ENCODE data around the gene FAM78A.

FAM78A gene

DNA sequence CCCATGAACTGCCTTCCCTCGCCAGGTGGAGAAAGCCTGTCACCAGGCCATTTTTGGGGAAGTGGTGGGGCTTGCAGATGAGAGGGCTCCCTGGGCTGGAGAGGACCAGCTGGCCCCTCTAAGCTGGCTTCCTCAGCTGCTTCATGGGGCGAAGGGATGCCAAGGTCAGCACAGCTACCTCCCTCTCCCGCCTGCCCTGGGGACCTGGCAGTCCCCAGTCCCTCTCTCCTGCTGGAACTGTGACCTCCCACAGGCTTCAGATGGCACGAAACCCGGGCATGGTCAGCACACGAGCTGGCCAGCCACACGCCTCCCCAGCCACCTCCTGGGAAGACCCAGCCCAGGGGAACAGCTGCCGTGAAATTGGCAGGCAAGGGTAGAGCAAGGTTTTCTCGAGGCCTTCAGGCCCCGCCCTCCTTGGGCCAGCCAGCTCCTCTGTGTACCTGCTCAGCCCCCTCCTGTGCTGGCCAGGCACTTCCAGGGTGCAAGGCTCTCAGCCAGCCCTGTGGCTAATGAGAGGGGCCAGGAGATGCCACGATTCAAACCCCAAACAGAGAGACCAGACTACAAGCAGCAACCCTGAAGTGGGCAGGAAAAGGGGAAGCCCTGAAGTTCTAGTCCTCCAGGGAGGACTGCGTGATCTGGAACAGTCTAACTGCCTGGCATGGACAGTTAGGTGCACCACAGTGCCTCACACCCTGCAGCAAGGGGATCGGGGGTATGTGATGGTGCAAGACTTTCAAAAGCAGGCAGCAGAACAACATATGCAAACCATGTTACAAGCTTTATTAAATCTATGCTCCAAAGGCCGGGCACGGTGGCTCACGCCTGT, 26.1 kb upstream of the FAM78A start:
- DNase-seq (ENCODE audit: low read depth in 2 of 2) = no peak

DNA sequence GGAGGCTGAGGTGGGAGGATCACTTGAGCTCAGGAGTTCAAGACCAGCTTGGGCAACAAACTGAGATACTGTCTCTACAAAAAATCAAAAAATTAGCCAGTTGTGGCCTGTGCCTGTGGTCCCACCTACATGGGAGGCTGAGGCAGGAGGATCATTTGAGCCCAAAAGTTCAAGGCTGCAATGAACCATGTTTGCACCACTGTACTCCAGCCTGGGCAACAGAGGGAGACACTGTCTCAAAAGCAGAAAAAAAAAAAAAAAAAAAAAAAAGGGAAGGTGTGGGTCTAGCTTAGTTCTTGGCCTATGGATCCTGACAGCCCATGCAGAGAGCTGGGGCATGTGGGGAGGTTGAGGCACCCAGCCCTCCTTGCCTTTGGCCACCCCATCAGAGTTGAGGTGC, 24.1 kb upstream of the FAM78A start:
- no peak for DNase-seq (ENCODE audit: low read depth in 2 of 2)

DNA sequence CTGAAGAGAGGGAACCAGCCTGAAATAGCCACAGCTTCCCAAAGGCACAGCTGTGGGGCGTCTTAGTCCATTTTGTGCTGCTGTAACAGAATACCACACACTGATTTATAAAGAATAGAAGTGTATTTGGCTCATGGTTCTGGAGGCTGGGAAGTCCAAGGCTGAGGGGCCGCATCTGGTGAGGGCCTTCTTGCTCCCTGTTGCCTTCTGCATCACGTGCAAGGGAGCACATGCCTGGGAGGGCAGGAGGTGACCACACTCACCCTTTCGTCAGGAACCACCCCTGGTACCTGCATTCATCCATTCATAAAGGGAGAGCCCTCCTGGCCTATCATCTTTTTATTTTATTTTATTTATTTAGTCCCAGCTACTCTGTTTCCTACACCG, 23.6 kb upstream of the FAM78A start:
- DNase-seq (ENCODE audit: low read depth in 2 of 2) = no peak

DNA sequence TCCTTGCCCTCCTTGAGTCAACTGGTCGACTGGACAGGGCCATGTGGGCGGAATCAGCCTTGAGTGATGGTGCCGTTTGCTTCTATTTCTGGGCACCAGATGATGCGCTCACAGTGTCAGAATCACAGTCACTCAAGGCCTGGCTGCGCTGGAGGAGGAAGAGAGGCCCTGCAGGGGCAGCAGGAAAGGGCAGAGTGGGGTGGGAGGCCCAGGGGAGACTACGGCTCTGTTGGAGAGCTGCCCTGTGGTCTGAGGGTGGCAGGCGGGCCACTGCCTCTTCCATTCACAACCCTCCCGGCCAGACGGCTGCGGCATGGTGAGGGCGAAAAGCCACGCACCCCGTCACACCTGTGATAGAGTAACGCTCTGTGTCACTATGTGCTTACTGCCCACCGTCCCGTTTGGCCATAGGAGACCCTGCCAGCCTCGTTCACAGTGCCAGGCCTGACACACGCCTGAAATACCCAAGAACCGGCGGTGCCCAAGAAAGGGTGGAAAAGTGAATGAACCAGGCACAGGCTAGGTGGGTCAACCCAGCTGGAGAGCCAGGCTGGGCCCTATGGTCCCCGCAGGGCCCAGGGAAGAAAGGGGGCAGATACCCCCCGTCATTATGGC, 23.1 kb upstream of the FAM78A start:
- DNase-seq (ENCODE audit: low read depth in 2 of 2) = no peak

DNA sequence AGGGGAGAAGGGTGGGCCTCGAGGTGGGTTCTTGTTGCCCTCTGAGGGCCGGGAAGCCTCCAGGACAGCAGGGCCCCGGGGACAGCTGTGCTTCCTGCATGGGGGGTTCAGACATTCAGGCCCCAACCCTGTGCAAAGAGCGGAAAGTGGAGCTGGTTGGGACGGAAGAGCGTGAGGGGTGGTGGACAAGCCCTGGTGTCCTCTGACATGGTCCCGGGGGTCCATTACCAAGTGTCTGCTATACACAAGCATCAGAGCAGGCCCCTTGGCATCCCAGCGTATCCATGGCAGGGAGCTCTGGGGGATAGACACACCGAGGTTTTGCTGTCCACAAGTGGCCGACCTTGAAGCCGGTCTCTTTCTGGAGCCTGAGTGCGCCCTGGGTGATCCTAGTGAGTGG, 22.5 kb upstream of the FAM78A start:
- no peak for DNase-seq (ENCODE audit: low read depth in 2 of 2)

DNA sequence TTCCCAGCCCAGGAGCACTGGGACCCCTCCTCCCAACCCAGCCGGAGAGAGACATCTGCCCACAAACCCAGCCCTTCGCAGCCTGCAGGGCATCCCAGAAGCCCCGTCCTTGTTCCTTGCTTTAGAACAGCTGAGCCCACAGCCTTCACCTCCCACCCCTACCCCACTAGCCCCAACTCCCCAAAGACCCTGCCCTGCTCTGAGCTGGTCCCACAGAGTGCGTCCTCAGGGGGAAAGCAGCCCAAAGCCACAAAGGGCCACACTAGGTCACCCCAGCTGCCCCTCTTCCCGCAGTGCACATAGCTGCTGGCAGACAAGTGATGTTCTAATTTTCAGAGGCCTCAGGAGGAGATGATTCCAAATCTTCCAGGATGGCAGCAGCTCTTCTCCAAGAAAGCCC, 22.0 kb upstream of the FAM78A start:
- no peak for DNase-seq (ENCODE audit: low read depth in 2 of 2)

DNA sequence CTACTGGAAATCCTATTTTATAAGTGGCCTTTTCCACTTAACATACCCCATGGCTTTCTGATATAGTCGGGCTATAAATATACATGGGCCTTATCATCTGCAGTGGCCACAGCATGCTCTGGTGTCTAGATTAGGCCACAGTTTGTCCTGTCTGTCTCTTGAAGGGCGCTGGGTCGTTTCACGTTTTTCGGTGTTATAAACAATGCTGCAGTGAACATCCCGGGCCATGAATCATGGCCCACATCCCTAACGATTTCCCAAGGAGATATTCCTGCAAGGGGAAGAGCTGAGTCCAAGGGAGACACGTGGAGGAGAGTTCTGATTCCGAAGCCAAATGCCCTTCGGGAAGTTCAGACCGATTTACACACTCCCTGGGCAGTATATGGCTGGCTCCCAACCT, 21.6 kb upstream of the FAM78A start:
- DNase-seq (ENCODE audit: low read depth in 2 of 2) = no peak

DNA sequence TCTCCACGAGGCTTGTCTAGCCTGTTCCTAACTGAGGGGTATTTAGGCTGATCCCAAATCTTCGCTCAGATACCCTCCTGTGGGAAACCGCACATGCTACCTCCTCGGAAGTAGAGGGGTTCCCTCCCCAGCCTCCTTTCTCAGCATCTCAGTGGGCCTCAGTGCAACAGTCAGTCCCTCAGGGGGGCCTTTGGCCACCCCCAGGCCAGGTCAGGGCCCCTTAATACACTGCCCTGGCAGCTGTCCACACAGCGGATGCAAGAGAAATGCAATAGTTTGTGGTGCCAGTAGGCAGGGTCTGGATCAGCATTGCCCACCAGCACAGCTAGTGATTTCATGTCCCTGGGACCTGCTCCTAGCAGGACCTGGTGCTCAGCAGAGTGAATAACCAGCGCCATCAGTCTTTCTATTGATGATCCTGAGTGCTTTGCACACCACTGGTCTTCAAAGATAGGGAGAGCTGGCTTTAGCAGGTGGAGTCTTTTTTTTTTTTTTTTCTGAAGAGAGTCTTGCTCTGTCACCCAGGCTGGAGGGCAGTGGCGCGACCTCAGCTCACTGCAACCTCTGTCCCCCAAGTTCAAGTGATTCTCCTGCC, 20.7 kb upstream of the FAM78A start:
- DNase-seq (ENCODE audit: low read depth in 2 of 2) = no peak

DNA sequence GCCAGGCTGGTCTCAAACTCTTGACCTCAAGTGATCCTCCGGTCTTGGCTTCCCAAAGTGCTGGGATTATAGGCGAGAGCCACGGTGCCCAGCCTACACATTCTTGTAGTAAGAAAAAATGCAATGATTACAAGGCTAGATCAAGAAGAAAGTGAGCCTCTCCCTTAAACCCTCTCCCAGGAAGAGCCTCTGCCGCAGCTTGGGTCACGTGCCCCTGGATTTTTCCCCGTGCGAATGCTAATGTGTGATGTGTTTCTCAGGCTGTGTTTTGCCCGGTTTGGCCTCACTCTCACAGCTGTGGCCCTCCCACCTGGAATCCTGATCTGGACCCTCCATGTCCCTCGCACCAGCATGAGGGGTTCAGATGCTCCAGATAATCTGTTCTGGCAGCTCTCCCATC, 20.1 kb upstream of the FAM78A start:
- DNase-seq (ENCODE audit: low read depth in 2 of 2) = no peak

DNA sequence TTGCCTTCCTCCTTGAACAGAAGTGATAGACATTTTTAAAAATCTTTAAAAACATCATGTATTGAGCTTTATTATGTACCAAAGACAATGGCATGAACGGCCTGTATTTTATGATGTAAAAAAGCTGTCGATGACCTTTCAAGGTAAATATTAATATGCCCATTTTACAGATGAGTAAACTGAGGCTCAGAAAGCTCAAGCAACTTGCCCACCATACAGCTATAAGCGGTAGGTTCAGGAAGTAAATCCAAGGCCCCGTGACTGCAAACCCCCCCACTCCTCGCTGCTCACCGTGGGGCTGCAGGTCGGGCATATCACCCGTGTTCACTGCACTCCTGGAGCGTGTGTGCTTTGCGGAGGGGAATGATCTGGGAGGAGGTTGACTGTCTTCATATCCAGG, 16.6 kb upstream of the FAM78A start:
- no peak for DNase-seq (ENCODE audit: low read depth in 2 of 2)

DNA sequence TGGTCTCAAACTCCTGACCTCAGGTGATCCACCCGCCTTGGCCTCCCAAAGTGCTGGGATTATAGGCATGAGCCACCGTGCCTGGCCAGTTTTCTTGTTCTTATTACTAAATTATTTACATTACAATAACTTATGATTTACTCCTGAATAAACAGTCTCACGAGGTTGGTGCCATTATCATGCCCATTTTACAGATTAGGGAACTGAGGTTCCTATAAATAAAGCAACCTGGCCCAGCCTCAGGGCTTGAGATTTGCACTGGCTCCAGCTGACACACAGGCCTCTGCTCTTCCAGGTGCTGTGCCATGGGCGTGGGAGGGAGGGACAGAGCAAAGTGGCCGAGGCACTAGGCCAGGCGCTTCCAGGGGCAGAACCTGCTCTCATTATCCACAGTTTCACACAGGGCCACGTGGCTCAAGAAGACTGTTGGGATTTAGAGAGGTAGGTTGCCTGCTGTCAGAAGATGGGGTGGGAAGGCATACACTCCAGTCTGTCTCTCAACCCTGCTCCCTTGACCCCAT, 15.5 kb upstream of the FAM78A start:
- no peak for DNase-seq (ENCODE audit: low read depth in 2 of 2)

DNA sequence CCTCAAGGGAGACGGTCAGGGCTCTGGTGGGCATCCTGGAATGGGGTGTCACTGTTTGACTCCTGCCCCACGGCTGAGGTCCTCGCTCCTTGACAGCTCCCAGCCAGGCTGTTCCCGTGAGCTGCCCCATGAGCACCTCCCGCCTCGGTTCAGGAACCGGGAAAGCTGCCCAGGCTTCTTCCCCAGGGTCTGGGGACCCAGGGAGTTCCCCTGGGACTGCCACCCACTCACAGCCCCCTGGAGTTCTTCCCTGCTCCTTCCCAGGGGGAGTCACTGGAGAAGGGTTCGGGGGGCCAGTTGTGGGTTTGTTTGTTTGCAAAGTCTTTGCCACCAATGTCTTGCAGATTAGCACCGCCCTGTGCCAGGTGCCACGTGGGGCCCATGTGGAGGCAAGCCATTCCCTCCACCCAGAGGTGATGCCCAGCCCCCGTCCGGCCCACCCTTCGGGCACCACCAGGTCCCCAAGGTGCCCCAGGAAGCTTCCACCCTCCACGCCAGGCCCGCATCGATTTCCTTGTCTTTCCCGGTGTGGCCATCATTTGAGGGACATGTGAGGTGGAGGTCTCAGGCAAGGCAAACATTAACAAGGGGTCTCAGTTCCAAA, 14.6 kb upstream of the FAM78A start:
- no peak for DNase-seq (ENCODE audit: low read depth in 2 of 2)

DNA sequence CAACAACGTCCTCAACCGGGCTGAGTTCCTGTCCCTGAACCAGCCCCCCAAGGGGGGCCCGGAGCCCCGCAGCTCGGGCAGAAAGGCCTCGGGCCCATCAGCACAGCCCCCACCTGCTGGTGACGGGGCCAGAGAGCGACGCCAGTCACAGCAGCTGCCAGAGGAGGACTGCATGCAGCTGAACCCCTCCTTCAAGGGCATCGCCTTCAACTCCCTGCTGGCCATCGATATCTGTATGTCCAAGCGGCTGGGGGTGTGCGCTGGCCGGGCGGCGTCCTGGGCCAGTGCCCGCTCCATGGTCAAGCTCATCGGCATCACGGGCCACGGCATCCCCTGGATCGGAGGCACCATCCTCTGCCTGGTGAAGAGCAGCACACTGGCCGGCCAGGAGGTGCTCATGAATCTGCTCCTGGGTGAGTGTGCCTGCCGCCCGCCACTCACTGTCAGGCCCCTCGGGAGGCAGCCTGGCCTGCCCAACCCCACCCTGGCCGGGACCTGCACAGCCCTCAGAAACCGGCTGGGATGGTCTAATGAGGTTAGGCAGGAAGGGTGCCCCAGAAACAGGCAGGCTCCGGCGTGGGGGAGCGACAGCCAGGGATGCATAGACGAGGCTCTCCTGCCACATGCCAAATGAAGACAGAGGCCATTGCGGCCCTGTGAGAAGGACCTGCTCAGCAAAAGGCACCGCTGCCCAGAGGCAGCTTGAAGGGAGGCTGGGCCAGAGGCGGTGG, 13.9 kb upstream of the FAM78A start:
- DNase-seq (ENCODE audit: low read depth in 2 of 2) = no peak

DNA sequence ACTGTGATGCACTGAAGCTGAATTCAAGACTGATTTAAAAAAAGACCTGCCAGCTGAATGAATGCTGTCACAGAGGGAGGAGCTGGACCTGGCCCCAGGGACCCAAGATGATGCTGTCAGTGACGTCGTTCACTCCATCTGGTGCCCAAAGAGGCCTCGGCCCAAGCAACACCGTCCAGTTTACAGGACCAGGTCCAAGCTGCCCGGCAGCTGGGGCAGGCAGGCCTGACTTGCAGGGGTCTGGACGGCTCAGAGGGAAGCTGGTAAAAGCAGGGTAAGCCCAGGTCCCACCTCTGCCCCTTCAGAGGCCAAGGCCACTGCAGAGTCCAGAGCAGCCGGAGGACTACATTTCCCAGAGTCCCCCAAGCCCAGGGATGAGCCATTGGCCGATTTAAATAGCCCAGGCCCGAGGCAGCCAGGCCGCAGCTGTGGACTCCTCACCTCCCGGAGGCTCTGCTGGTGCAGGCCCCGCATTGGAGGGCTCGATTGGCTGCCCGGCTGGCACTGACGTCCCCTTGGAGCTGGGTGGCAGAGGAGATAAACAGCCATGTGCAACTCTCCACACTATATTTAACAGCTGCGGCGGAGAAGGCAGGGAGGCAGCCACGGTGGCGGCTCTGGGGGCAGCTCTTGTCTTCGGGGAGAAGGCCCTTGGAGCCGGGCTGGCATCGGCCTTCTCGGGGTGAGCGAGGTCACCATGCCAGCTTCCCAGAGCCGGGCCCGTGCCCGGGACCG, 13.2 kb upstream of the FAM78A start, which contains the start of gene PLPP7:
Gene PLPP7 (plus strand): TSS at position 423 of the 735 bp plus-strand sequence. CDS start 275 bp downstream, at position 698.
- no peak for DNase-seq (ENCODE audit: low read depth in 2 of 2)

DNA sequence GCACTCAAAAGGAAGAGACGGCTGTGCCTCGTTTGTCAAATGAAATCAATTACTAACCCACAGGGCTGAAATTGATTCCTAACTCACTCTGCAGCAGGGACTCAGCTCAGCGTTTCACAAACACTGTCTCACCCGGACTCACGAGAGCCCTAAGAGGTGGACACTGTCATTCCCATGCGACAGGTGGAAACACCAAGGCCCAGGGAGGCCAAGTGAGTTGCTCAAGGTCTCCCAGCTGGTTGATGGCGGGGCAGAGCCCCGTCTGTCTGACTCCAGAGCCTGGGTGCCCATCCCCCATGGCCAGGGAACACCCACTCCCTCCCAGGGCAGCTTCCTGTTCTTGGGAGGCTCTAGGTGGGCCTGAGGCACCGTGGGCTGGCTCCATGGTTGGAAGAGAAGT, 11.9 kb upstream of the FAM78A start:
- no peak for DNase-seq (ENCODE audit: low read depth in 2 of 2)

DNA sequence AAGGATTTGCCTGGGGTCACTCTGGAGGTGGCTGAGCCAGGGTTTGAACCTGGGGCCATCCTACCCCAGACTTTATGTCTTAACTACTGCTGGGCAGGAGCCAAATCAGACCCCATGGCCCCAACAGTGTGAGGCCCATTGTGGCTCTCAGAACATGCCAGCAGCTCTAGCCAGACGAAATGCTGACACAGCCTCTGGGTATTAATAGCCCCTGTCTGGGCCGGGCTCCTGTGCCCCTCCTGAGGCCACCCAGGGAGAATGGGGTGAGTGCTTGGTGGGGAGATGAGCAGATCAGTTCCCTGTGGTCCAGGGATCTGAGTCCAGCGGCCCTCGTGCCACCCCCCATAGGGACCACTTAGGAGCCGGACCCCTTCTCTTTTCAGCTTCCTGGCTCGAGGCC, 11.0 kb upstream of the FAM78A start:
- DNase-seq (ENCODE audit: low read depth in 2 of 2) = no peak

DNA sequence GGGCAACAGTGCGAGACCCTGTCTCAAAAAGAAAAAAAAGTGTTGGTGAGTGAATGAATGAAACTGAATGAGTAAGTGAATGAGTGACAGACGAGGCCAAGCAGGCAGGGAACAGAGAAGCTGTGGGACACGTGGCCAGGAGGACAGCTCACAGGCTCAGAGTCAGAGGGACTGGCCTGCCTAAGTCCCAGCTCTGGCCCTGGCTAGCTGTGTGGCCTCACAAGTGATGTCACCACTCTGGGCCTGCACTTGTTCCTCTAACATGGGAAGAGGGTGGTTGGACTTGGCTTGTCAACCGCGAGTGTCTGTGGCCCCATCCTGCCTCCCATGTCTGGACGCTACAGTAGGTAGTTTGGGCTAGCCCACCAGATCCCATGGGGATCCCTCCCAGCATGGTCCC, 8.5 kb upstream of the FAM78A start:
- no peak for DNase-seq (ENCODE audit: low read depth in 2 of 2)

DNA sequence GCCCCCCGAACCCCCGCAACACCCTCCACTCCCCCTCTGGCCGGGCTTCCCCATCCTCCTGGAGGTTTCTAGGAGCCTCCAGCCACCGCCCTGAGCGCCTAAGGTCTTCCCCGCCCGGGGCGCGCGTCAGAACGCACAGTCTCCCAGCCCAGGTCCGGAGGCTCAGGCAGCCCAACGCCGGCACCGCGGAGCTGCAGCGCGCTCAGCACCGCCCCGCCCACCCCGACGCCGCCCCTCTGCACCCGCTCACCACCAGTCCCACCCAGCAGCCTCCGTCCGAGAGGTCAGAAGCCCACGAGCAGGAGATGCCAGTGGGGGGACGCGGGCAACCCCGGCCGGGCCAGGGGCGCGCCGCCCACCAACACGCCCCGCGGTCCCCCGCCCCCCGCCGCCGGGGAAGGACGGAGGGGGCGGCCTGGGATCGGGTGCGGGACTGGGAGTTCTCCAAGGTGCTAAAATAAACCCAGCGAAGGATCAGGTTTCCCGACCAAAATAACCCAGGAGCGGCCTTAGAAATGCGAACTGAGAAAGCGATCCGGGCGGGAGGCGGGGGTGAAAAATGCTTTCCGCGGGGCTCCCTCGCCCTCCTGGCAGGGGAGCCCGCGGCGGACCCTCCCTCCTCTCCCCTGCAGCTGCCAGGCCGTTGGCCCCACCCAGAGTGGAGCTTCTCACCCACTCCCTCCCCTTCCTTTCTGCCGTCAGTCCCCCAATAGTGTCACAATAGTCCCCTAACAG, 6.5 kb upstream of the FAM78A start:
- DNase-seq (ENCODE audit: low read depth in 2 of 2) = no peak

DNA sequence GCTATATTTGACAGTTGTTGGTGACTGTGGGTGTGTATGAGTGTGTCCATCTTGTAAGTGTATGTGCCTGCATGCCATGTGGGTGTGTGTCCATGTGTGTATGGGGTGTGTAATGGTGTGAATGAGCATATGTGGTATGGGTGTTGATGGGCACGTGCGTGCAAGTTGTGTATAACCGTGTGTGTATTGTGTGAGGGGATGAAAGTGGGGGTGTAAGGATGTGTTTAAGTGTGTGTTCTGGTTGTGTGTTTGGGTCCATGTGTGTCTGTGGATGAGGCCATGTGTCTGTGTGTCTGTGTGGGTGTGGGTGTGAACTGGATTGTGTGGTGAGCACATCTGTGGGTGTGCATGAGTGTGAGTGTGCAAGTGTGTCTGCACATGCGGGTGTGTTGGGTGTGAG, 5.9 kb upstream of the FAM78A start:
- no peak for DNase-seq (ENCODE audit: low read depth in 2 of 2)

Measured in stimulated activated CD4-positive, alpha-beta T cell treated with anti-CD3 and anti-CD28 coated beads, Interleukin-12 subunit alpha, Interleukin-12 subunit beta, amount 100 ng/mL, for 24 hours (primary cell).